Measurements from ENCODE around the gene RAD1.

RAD1 gene

GRCh38 chr5:34941936-34942335 lies 26.6 kb upstream of the RAD1 start:
- no peak for TF ChIP-seq CTCF (IDR thresholded peaks at IDR 0.05; ENCODE audit: low read depth, low read length, missing control alignments)

GRCh38 chr5:34932947-34933346 lies 17.6 kb upstream of the RAD1 start:
- DNase-seq (ENCODE audit: low read depth): no peak
- H3K4me3 ChIP-seq (ENCODE audit: low read depth, low read length): no peak overlapping the region
- no peak for TF ChIP-seq CTCF (IDR thresholded peaks at IDR 0.05; ENCODE audit: low read depth, low read length, missing control alignments)

More at GRCh38 chr5:34941936-34942335, 26.6 kb upstream of the RAD1 start:
- no peak overlapping the region for H3K4me3 ChIP-seq (ENCODE audit: low read depth, low read length)
- DNase-seq (ENCODE audit: low read depth): no peak

- DNase-seq (ENCODE audit: low read depth): no peak
- TF ChIP-seq CTCF (IDR thresholded peaks at IDR 0.05; ENCODE audit: low read depth, low read length, missing control alignments): no peak
These were observed 15.6 kb upstream of the RAD1 start for GRCh38 chr5:34930870-34931269.

GRCh38 chr5:34930462-34930844 lies 15.1 kb upstream of the RAD1 start:
- no peak for DNase-seq (ENCODE audit: low read depth)
- peak overlapping the region; percentile 98 for H3K4me3 ChIP-seq (ENCODE audit: low read depth, low read length)
- no peak for TF ChIP-seq CTCF (IDR thresholded peaks at IDR 0.05; ENCODE audit: low read depth, low read length, missing control alignments)

More at GRCh38 chr5:34930870-34931269, 15.6 kb upstream of the RAD1 start:
- peak overlapping the region; percentile 98 for H3K4me3 ChIP-seq (ENCODE audit: low read depth, low read length)

GRCh38 chr5:34929720-34930461 lies 14.6 kb upstream of the RAD1 start:
- peak overlapping the region; percentile 98 for H3K4me3 ChIP-seq (ENCODE audit: low read depth, low read length)
- TF ChIP-seq CTCF (IDR thresholded peaks at IDR 0.05; ENCODE audit: low read depth, low read length, missing control alignments): no peak
- DNase-seq (ENCODE audit: low read depth): peak; percentile 59

GRCh38 chr5:34929134-34929719 lies 13.9 kb upstream of the RAD1 start, which contains the start of gene DNAJC21:
Gene DNAJC21 (plus strand): TSS chr5:34929559. CDS start chr5:34929820, 261 bp downstream.
- H3K4me3 ChIP-seq (ENCODE audit: low read depth, low read length): peak within 1 kb of the TSS; percentile 98
- DNase-seq (ENCODE audit: low read depth): peak; percentile 78
- no peak for TF ChIP-seq CTCF (IDR thresholded peaks at IDR 0.05; ENCODE audit: low read depth, low read length, missing control alignments)
